Measurements from ENCODE around the gene TBC1D10A.

TBC1D10A gene

GRCh38 chr22:30307041-30307574, 19.6 kb downstream of the TBC1D10A start:
- TF ChIP-seq BACH2 (CRISPR knock-in tag; IDR thresholded peaks at IDR 0.05; ENCODE audit: borderline replicate concordance) (no peak), SNAI2 (CRISPR knock-in tag; IDR thresholded peaks at IDR 0.05) (no peak), ARNTL (CRISPR knock-in tag; IDR thresholded peaks at IDR 0.05; ENCODE audit: borderline replicate concordance, low read depth) (no peak), ZFP30 (CRISPR knock-in tag; IDR thresholded peaks at IDR 0.05) (no peak), ZNF565 (CRISPR knock-in tag; conservative IDR thresholded peaks at IDR 0.05; ENCODE audit: low read depth) (no peak), CSDC2 (CRISPR knock-in tag; IDR thresholded peaks at IDR 0.05) (no peak), RARB (CRISPR knock-in tag; IDR thresholded peaks at IDR 0.05) (no peak), TSHZ2 (CRISPR knock-in tag; IDR thresholded peaks at IDR 0.05) (no peak), ZNF70 (CRISPR knock-in tag; IDR thresholded peaks at IDR 0.05) (no peak), CREB5 (CRISPR knock-in tag; IDR thresholded peaks at IDR 0.05; ENCODE audit: low read depth) (no peak), PPARA (CRISPR knock-in tag; IDR thresholded peaks at IDR 0.05; ENCODE audit: borderline replicate concordance) (no peak), OSR1 (CRISPR knock-in tag; IDR thresholded peaks at IDR 0.05) (no peak), TCF4 (CRISPR knock-in tag; IDR thresholded peaks at IDR 0.05; ENCODE audit: borderline replicate concordance) (no peak), POU6F1 (CRISPR knock-in tag; IDR thresholded peaks at IDR 0.05; ENCODE audit: borderline replicate concordance, low read depth) (no peak), ZNF8 (CRISPR knock-in tag; IDR thresholded peaks at IDR 0.05) (no peak), ISL1 (CRISPR knock-in tag; IDR thresholded peaks at IDR 0.05) (no peak), ZC3H10 (CRISPR knock-in tag; IDR thresholded peaks at IDR 0.05) (no peak), GLIS3 (CRISPR knock-in tag; IDR thresholded peaks at IDR 0.05) (no peak)
- no peak for ATAC-seq

GRCh38 chr22:30306627-30307011, 20.1 kb downstream of the TBC1D10A start:
- ATAC-seq, result no peak
- no peak for TF ChIP-seq CREB5 (CRISPR knock-in tag; IDR thresholded peaks at IDR 0.05; ENCODE audit: low read depth)
- no peak for TF ChIP-seq SNAI2 (CRISPR knock-in tag; IDR thresholded peaks at IDR 0.05)
- no peak for TF ChIP-seq ISL1 (CRISPR knock-in tag; IDR thresholded peaks at IDR 0.05)
- no peak for TF ChIP-seq CSRNP3 (CRISPR knock-in tag; IDR thresholded peaks at IDR 0.05)

- ATAC-seq, result no peak
Measured at GRCh38 chr22:30305906-30306626, 20.7 kb downstream of the TBC1D10A start.

More at GRCh38 chr22:30305906-30306626, 20.7 kb downstream of the TBC1D10A start:
- TF ChIP-seq ZNF70 (CRISPR knock-in tag; IDR thresholded peaks at IDR 0.05) (no peak), CREB5 (CRISPR knock-in tag; IDR thresholded peaks at IDR 0.05; ENCODE audit: low read depth) (no peak), ARNTL (CRISPR knock-in tag; IDR thresholded peaks at IDR 0.05; ENCODE audit: borderline replicate concordance, low read depth) (no peak), GLIS3 (CRISPR knock-in tag; IDR thresholded peaks at IDR 0.05) (no peak), ISL1 (CRISPR knock-in tag; IDR thresholded peaks at IDR 0.05) (no peak), ZC3H10 (CRISPR knock-in tag; IDR thresholded peaks at IDR 0.05) (no peak), PPARA (CRISPR knock-in tag; IDR thresholded peaks at IDR 0.05; ENCODE audit: borderline replicate concordance) (no peak), ZFP30 (CRISPR knock-in tag; IDR thresholded peaks at IDR 0.05) (no peak), POU6F1 (CRISPR knock-in tag; IDR thresholded peaks at IDR 0.05; ENCODE audit: borderline replicate concordance, low read depth) (no peak), ZNF565 (CRISPR knock-in tag; conservative IDR thresholded peaks at IDR 0.05; ENCODE audit: low read depth) (no peak), RARB (CRISPR knock-in tag; IDR thresholded peaks at IDR 0.05) (no peak), OSR1 (CRISPR knock-in tag; IDR thresholded peaks at IDR 0.05) (no peak), TCF4 (CRISPR knock-in tag; IDR thresholded peaks at IDR 0.05; ENCODE audit: borderline replicate concordance) (no peak), ZNF8 (CRISPR knock-in tag; IDR thresholded peaks at IDR 0.05) (no peak), CSDC2 (CRISPR knock-in tag; IDR thresholded peaks at IDR 0.05) (no peak), TSHZ2 (CRISPR knock-in tag; IDR thresholded peaks at IDR 0.05) (no peak)
